A673 (cell line): Measurements from ENCODE around the gene FSTL4. TPM values are rescaled to one million over a fixed set of nuclear protein-coding genes. Genes with fewer than 3 reads are reported as not detected.

Experiments used
- BruUV-seq: library from RNA; stranded (reverse); fragments of 400-500 nt; replicated peaks from 2 replicates; lab custom pipeline; 2021; lab: Mats Ljungman, UMichigan
- CTCF ChIA-PET: fragments of 300-600 bp; sonication (Branson Sonifier 250); formaldehyde crosslinking; loops from one replicate; lab custom pipeline; 2022; ENCODE audit warnings: antibody characterized with exemption; lab: Charles Lee
- POLR2A ChIA-PET: fragments of 300-600 bp; sonication (Branson Sonifier 250); formaldehyde crosslinking; loops from one replicate; lab custom pipeline; 2022; ENCODE audit warnings: antibody characterized with exemption; ENCODE audit not compliant: low non-redundant PET; lab: Charles Lee
- DNase-seq: peaks from one replicate; pipeline ENCODE4 v3.0.0-alpha.2; 2015; ENCODE audit warnings: low spot score
- H3K27ac ChIP-seq: fragments of 200-600 bp; sonication (generic); 2 replicates; pipeline ENCODE4 v1.5.1; 2016; ENCODE audit warnings: mixed run types, low read depth, mild to moderate bottlenecking, mixed read lengths, antibody characterized with exemption, low read length; ENCODE audit not compliant: poor library complexity, severe bottlenecking
- H3K27me3 ChIP-seq: fragments of 200-600 bp; sonication (generic); replicated peaks from 2 replicates; pipeline ENCODE4 v1.6.1; 2017; ENCODE audit warnings: mixed run types, low read depth, mild to moderate bottlenecking, mixed read lengths, antibody characterized with exemption, low read length; ENCODE audit not compliant: insufficient read depth, poor library complexity
- H3K36me3 ChIP-seq: fragments of 200-600 bp; sonication (generic); 2 replicates; pipeline ENCODE4 v1.6.1; 2016; ENCODE audit warnings: mixed run types, mild to moderate bottlenecking, mixed read lengths, antibody characterized with exemption, low read length; ENCODE audit not compliant: insufficient read depth, poor library complexity, severe bottlenecking
- H3K4me1 ChIP-seq: fragments of 200-600 bp; sonication (generic); 2 replicates; pipeline ENCODE4 v1.6.1; 2017; ENCODE audit warnings: mixed run types, mild to moderate bottlenecking, mixed read lengths, antibody characterized with exemption, low read length; ENCODE audit not compliant: insufficient read depth, poor library complexity, severe bottlenecking
- H3K4me3 ChIP-seq: fragments of 200-600 bp; sonication (generic); 2 replicates; pipeline ENCODE4 v1.5.1; 2016; ENCODE audit warnings: low read depth, mixed run types, mild to moderate bottlenecking, mixed read lengths, low read length; ENCODE audit not compliant: poor library complexity, severe bottlenecking
- H3K9me3 ChIP-seq: fragments of 200-600 bp; sonication (generic); 2 replicates; pipeline ENCODE4 v1.6.1; 2016; ENCODE audit warnings: mixed run types, low read depth, mild to moderate bottlenecking, mixed read lengths, antibody characterized with exemption, low read length; ENCODE audit not compliant: poor library complexity, severe bottlenecking
- EZH2 ChIP-seq: fragments of 200-600 bp; sonication (generic); IDR thresholded peaks from 2 replicates; pipeline ENCODE4 v1.6.1; 2017; ENCODE audit warnings: borderline replicate concordance, low read depth, mild to moderate bottlenecking, mixed read lengths, antibody characterized with exemption, low read length; ENCODE audit not compliant: poor library complexity, severe bottlenecking
- intact Hi-C: fragments of 100-400 bp; cut with micrococcal nuclease; formaldehyde crosslinking; loops from one replicate; pipeline ENCODE4 v1.10.0; 2022; ENCODE audit not compliant: unreplicated experiment
- total RNA-seq: library from RNA; stranded (reverse); gene quantifications from 2 replicates; pipeline ENCODE4 v1.2.3, GENCODE V29; 2021
- TF ChIP-seq, protein P1 (sequence below): fragments of 300-800, 200-600 bp; sonication (generic); conservative IDR thresholded peaks from 2 replicates; pipeline ENCODE4 v1.5.1; 2017; ENCODE audit warnings: low read depth, mild to moderate bottlenecking, antibody characterized with exemption, low read length, moderate library complexity, mixed read lengths

The FSTL4 gene
- total RNA-seq, 1 experiment from 2014 or later = 0.86 TPM

DNA sequence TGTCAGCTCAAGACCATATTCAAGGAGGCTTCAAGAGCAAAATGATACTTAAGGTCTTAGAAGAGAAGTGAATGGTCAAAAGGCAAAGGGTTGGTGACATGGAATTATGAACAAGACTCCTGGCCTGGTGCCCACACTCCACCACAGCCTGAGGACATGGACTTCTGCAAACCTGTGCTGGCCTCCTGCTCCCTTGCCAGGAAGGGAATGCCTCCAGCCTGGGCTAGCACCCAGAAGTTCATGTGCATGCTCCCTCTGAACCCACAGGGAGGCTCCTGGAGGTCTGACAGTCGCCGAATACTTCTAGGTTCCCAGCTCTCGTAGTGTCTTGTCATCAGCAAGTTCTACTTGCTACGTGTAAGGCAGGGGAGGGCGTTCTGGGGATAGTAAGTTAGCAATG lies 156.7 kb downstream of the FSTL4 start:
- CTCF ChIA-PET = no interaction called here
- POLR2A ChIA-PET = no interaction called here
- no peaks in the 10 kb centered on the region for H3K27me3 ChIP-seq

GRCh38 chr5:133454442-133454841 lies 157.9 kb downstream of the FSTL4 start:
- POLR2A ChIA-PET = no interaction called here
- TF ChIP-seq, protein P1, sequence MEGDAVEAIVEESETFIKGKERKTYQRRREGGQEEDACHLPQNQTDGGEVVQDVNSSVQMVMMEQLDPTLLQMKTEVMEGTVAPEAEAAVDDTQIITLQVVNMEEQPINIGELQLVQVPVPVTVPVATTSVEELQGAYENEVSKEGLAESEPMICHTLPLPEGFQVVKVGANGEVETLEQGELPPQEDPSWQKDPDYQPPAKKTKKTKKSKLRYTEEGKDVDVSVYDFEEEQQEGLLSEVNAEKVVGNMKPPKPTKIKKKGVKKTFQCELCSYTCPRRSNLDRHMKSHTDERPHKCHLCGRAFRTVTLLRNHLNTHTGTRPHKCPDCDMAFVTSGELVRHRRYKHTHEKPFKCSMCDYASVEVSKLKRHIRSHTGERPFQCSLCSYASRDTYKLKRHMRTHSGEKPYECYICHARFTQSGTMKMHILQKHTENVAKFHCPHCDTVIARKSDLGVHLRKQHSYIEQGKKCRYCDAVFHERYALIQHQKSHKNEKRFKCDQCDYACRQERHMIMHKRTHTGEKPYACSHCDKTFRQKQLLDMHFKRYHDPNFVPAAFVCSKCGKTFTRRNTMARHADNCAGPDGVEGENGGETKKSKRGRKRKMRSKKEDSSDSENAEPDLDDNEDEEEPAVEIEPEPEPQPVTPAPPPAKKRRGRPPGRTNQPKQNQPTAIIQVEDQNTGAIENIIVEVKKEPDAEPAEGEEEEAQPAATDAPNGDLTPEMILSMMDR = no peak
- TF ChIP-seq EZH2 = no peak
- no peaks in the 10 kb centered on the region for H3K4me1 ChIP-seq
- DNase-seq = no peak
- no peaks in the 10 kb centered on the region for H3K27me3 ChIP-seq
- H3K4me3 ChIP-seq = no peak overlapping the region
- CTCF ChIA-PET = no interaction called here
- H3K9me3 ChIP-seq = no peaks in the 10 kb centered on the region
- BruUV-seq = no TSS peak
- no peak overlapping the region for H3K27ac ChIP-seq
- intact Hi-C loops = no loop called here
- H3K36me3 ChIP-seq = no peaks in the 10 kb centered on the region

More for the DNA sequence above, 156.7 kb downstream of the FSTL4 start:
- no peak for DNase-seq
- BruUV-seq = no TSS peak
- TF ChIP-seq, protein P1 = no peak
- no peak for TF ChIP-seq EZH2
- H3K4me1 ChIP-seq = no peaks in the 10 kb centered on the region
- H3K27ac ChIP-seq = no peak overlapping the region
- H3K4me3 ChIP-seq = no peak overlapping the region
- H3K9me3 ChIP-seq = no peaks in the 10 kb centered on the region
- no peaks in the 10 kb centered on the region for H3K36me3 ChIP-seq
- intact Hi-C loops = no loop called here

DNA sequence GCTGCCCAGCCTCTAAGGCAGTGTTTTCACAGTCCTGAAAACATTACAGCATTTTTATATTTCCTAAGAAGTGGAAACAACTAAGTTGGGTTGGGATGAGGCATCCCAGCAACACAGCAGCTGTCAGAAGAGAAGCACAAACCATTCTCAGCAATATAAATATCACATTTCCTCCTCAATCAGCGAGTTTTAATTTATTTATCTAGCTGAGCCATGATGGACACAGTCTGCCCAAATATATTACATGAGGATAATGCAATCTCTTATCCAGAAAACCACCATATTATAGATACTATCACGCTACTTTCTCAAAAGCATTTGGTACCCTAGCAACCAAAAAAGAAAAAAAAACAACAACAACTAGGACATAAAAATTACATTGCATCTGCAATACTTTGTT lies 158.5 kb downstream of the FSTL4 start:
- CTCF ChIA-PET = no interaction called here
- POLR2A ChIA-PET = no interaction called here
- Histone ChIP-seq H3K9me3 (no peaks in the 10 kb centered on the region), H3K4me1 (no peaks in the 10 kb centered on the region), H3K27ac (no peak overlapping the region), H3K36me3 (no peaks in the 10 kb centered on the region), H3K4me3 (no peak overlapping the region), H3K27me3 (no peaks in the 10 kb centered on the region)
- no peak for DNase-seq
- TF ChIP-seq, protein P1 = no peak
- no peak for TF ChIP-seq EZH2
- no TSS peak for BruUV-seq
- intact Hi-C loops = no loop called here
